Karpas-422 (cell line): Measurements from ENCODE around the gene CANT1. TPM values are rescaled to one million over a fixed set of nuclear protein-coding genes. Genes with fewer than 3 reads are reported as not detected.
A peak's percentile ranks its signal among the peaks of the same experiment; 100 is the strongest.

Experiments
- DNase-seq: peaks from one replicate; pipeline ENCODE4 v3.0.0-alpha.2; 2015
- H2AFZ ChIP-seq: fragments of 200-600 bp; sonication (generic); 2 replicates; pipeline ENCODE4 v1.6.1; 2014; ENCODE audit warnings: antibody characterized with exemption, low read length, mixed read lengths
- H3K27ac ChIP-seq: fragments of 200-600 bp; sonication (generic); 2 replicates; pipeline ENCODE4 v1.5.1; 2014; ENCODE audit warnings: mild to moderate bottlenecking, low read length, moderate library complexity
- H3K27me3 ChIP-seq: fragments of 200-600 bp; sonication (generic); 2 replicates; pipeline ENCODE4 v1.6.1; 2014; ENCODE audit warnings: low read length, mixed read lengths
- H3K36me3 ChIP-seq: fragments of 200-600 bp; sonication (generic); 2 replicates; pipeline ENCODE4 v1.6.1; 2014; ENCODE audit warnings: low read length, mixed read lengths; ENCODE audit not compliant: insufficient read depth
- H3K4me1 ChIP-seq: fragments of 200-600 bp; sonication (generic); 2 replicates; pipeline ENCODE4 v1.6.1; 2014; ENCODE audit warnings: mild to moderate bottlenecking, low read length, mixed read lengths
- H3K4me2 ChIP-seq: fragments of 200-600 bp; sonication (generic); 2 replicates; pipeline ENCODE4 v1.6.1; 2014; ENCODE audit warnings: low read length, low read depth, mild to moderate bottlenecking; ENCODE audit not compliant: poor library complexity, severe bottlenecking
- H3K4me3 ChIP-seq: fragments of 200-600 bp; sonication (generic); 2 replicates; pipeline ENCODE4 v1.5.1; 2014; ENCODE audit warnings: mild to moderate bottlenecking, antibody characterized with exemption, low read length, mixed read lengths
- H3K79me2 ChIP-seq: fragments of 200-600 bp; sonication (generic); 2 replicates; pipeline ENCODE4 v1.6.1; 2014; ENCODE audit warnings: mild to moderate bottlenecking, low read length, mixed read lengths
- H3K9ac ChIP-seq: fragments of 200-600 bp; sonication (generic); 2 replicates; pipeline ENCODE4 v1.6.0; 2014; ENCODE audit warnings: low read length
- H3K9me2 ChIP-seq: fragments of 200-600 bp; sonication (generic), shearing (Covaris generic); replicated peaks from 2 replicates; pipeline ENCODE4 v1.6.0; 2014; ENCODE audit warnings: mild to moderate bottlenecking, low read length, moderate library complexity; ENCODE audit not compliant: insufficient read depth
- H3K9me3 ChIP-seq: fragments of 300-700, 200-600 bp; sonication (generic); 2 replicates; pipeline ENCODE4 v1.6.1; 2014; ENCODE audit warnings: low read length, mixed read lengths
- H4K20me1 ChIP-seq: fragments of 200-600 bp; sonication (generic); 2 replicates; pipeline ENCODE4 v1.6.1; 2014; ENCODE audit warnings: mild to moderate bottlenecking, antibody characterized with exemption, low read length, low read depth; ENCODE audit not compliant: insufficient read depth
- total RNA-seq: library from RNA; depleted of rRNA; stranded (reverse); fragments of >200 nt; shearing (Covaris generic); gene quantifications from 2 replicates; pipeline ENCODE4 v1.2.3, GENCODE V29; 2014; ENCODE audit warnings: low replicate concordance; rRNA removed

Gene CANT1
- total RNA-seq, result 22.7 and 27.6 TPM in 2 replicates

DNA sequence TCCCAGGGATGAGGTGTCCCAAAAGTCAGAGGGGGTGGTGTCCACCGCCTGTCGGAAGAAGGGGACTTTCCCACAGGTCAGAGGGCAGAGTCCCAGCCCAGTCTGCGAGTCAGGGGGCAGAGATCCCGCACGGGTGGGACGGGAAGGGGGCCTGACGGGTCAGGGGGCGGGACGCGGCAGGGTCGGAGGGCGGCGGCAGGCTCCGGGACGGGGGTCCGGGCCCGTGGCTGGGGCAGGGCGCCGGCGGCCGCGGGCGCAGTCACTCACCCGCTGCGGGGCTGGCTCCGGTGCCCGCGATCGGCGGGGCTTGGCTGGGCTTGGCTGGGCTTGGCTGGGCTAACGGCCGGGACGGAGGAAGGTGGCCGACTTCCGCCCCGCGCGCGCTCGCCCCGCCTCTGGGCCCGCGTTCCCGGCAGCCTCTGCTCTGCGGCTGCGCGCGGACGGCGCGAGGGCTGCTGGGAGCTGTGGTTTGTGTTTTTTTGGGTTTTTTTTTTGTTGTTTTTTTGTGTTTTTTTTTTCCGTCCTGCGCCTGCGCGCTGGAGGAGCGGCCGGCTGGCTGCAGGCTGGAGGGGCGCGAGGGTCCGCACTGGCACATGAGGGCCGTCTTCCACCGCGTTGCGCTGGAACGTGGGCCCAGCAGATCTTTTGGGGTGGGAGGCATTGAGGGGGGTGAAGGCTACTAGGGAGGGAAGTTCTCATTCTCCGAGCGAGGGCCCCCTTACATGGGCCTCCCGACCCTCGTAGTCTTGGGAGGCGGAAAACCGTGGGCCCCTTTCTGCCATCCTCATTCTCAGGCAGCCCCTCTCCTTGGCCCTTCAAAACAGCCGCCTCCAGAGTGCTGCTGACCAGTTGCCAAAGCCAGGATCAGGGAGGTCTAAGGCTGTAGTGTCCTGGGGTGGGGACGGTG, at the start of gene CANT1:
Gene CANT1, minus strand, starts transcription at position 368 of the 907 bp plus-strand sequence. CDS start 12,142 bp downstream, outside the sequence.
- peak; percentile 96 for DNase-seq

DNA sequence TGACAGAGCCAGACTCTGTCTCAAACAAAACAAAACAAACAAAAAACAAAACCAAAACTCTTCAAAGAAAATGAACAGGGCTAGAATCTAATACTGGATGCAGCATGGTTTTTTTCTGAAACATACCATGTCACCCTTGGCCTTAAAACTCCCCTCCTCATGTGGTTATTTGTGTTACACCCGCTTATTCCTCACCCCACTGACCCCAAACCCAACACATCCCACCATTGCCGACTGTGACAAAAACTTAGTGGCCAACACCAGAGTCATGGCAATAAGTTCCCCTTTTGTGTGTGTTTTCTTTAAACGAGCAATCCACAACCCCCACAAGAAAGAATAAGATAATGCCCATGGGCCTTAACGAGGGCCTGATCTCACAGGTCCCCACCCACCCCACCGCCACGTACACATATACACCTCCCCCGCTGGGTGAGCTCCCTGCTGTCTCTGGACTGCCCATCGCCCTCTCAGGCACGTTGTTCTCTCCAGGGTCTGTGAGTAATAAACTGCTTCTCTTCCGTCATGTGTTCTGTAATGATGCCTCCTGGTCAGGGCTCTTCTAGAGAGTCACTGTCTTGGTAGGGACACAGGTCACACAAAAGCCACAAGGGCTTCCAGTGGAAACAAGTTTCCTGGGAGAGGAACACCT, 48.3 kb upstream of the CANT1 start:
- no peaks in the 10 kb centered on the region for H3K27me3 ChIP-seq
- H3K27ac ChIP-seq, result no peak overlapping the region
- H3K9me3 ChIP-seq, result no peaks in the 10 kb centered on the region
- H4K20me1 ChIP-seq, result no peaks in the 10 kb centered on the region
- H3K9ac ChIP-seq, result no peak overlapping the region
- no peaks in the 10 kb centered on the region for H3K9me2 ChIP-seq
- H3K36me3 ChIP-seq, result no peaks in the 10 kb centered on the region
- H3K4me2 ChIP-seq, result no peak overlapping the region
- H3K4me1 ChIP-seq, result no peaks in the 10 kb centered on the region
- no peaks in the 10 kb centered on the region for H3K79me2 ChIP-seq
- H2AFZ ChIP-seq, result no peak overlapping the region
- no peak overlapping the region for H3K4me3 ChIP-seq
- DNase-seq, result no peak

More for the DNA sequence above, at the start of gene CANT1:
- Histone ChIP-seq H3K9me2 (no peaks in the 10 kb centered on the region), H3K79me2 (peaks cover 45% of the 10 kb centered on the region), H3K4me2 (peak within 1 kb of the TSS; percentile 76), H2AFZ (peak within 1 kb of the TSS; percentile 98), H3K27ac (peak within 1 kb of the TSS; percentile 52), H3K27me3 (no peaks in the 10 kb centered on the region; the same call in 1 of the 2 replicates), H3K9ac (peak within 1 kb of the TSS; percentile 97), H4K20me1 (peaks cover 12% of the 10 kb centered on the region; the same call in 1 of the 2 replicates), H3K9me3 (peaks cover 8% of the 10 kb centered on the region), H3K4me3 (peak within 1 kb of the TSS; percentile 97), H3K4me1 (peaks cover 19% of the 10 kb centered on the region), H3K36me3 (no peaks in the 10 kb centered on the region)

GRCh38 chr17:79055197-79055596, 45.6 kb upstream of the CANT1 start:
- H3K79me2 ChIP-seq, result no peaks in the 10 kb centered on the region
- no peaks in the 10 kb centered on the region for H3K9me2 ChIP-seq
- no peak overlapping the region for H3K27ac ChIP-seq
- no peak overlapping the region for H2AFZ ChIP-seq
- H3K27me3 ChIP-seq, result no peaks in the 10 kb centered on the region
- H3K4me1 ChIP-seq, result no peaks in the 10 kb centered on the region
- no peaks in the 10 kb centered on the region for H3K36me3 ChIP-seq
- no peaks in the 10 kb centered on the region for H3K9me3 ChIP-seq
- no peak for DNase-seq
- no peak overlapping the region for H3K4me3 ChIP-seq
- H4K20me1 ChIP-seq, result no peaks in the 10 kb centered on the region
- H3K4me2 ChIP-seq, result no peak overlapping the region
- H3K9ac ChIP-seq, result no peak overlapping the region

DNA sequence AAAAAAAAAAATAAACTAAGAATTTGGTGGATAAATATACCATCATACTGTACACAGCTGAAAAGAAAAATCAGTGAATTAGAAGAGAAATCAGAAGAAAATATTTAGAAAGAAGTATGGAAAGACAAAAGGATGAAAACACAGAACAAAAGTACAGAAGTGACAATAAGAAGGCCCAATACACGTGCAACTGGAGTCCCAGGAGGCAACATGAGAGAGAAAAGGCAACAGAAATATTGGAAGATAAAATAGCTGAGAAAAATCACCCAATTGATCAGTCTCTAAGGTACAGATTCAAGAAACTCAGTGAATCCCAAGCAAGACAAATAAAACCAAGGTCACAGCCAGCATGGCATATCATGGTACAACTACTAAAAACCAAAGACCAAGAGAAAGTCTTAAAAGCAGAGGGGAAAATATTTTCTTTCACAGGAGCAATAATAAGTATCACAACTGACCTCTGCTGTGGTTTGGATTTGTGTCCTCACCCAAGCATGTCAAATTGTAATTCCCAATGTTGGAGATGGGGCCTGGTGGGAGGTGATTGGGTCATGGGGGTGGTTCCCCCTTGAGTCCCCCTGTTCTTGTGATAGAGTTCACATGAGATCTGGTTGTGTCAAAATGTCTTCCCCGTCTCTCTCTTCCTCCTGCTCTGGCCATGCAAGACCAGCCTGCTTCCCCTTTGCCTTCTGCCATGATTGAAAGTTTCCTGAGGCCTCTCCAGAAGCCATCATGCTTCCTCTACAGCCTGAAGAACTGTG, 44.8 kb upstream of the CANT1 start:
- no peak overlapping the region for H3K4me3 ChIP-seq
- H3K27me3 ChIP-seq, result no peaks in the 10 kb centered on the region
- no peaks in the 10 kb centered on the region for H4K20me1 ChIP-seq
- no peak overlapping the region for H3K27ac ChIP-seq
- no peaks in the 10 kb centered on the region for H3K79me2 ChIP-seq
- H3K36me3 ChIP-seq, result no peaks in the 10 kb centered on the region
- no peak overlapping the region for H3K4me2 ChIP-seq
- no peak overlapping the region for H2AFZ ChIP-seq
- H3K9me2 ChIP-seq, result no peaks in the 10 kb centered on the region
- no peaks in the 10 kb centered on the region for H3K9me3 ChIP-seq
- no peak for DNase-seq
- H3K9ac ChIP-seq, result no peak overlapping the region
- no peaks in the 10 kb centered on the region for H3K4me1 ChIP-seq

DNA sequence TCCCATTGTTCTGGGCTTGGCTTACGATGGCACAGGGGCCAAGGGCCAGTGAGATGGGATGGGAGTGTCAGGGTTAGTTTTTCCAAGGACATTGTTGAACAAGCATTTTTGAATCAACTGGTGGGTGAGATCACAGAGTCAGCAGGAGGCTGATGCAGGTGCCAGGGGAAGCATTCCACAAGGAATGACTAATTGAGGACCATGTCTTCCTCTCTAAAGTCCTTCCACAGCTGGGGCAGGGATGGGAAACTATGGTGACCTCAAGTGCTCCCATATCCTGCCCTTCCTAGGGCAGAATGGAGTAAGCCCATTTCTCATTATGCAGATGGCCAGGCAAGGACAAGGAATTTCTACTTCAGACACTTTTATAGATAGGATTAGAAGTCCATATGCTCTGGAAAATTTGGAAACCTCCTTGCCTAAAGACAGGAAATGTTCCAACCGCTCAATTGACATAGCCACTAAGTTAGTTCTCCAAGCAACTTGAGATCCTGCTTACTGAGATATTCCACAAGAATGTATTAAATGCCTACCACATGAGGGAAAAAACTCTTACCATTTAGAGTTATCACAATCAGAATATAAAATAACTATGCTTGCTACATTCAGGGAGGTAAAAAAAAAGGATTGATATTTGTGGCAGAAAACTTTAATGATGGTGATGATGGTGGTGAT, 43.8 kb upstream of the CANT1 start:
- no peaks in the 10 kb centered on the region for H3K79me2 ChIP-seq
- no peaks in the 10 kb centered on the region for H3K4me1 ChIP-seq
- no peaks in the 10 kb centered on the region for H3K9me3 ChIP-seq
- no peak overlapping the region for H3K27ac ChIP-seq
- DNase-seq, result no peak
- no peaks in the 10 kb centered on the region for H3K9me2 ChIP-seq
- H4K20me1 ChIP-seq, result no peaks in the 10 kb centered on the region
- no peak overlapping the region for H2AFZ ChIP-seq
- H3K4me3 ChIP-seq, result no peak overlapping the region
- H3K4me2 ChIP-seq, result no peak overlapping the region
- no peaks in the 10 kb centered on the region for H3K36me3 ChIP-seq
- no peak overlapping the region for H3K9ac ChIP-seq
- no peaks in the 10 kb centered on the region for H3K27me3 ChIP-seq

DNA sequence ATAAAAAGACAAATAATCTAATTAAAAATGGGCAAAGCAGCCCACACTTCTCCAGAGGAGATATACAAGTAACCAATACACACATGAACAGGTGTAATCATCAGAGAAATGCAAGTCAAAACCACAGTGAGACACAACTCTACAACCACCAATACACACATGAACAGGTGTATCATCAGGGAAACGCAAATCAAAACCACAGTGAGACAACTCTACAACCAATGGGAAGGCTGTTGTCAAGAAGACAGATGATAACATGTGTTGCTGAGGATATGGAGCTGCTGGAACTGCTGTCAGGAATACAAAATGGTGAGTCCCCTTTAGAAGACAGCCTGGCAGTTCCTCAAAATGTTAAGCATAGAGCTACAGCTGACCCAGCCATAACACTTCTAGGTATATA, 42.6 kb upstream of the CANT1 start:
- DNase-seq, result no peak
- Histone ChIP-seq H3K27me3 (no peaks in the 10 kb centered on the region), H3K36me3 (no peaks in the 10 kb centered on the region), H3K9me2 (no peaks in the 10 kb centered on the region), H3K79me2 (no peaks in the 10 kb centered on the region), H2AFZ (no peak overlapping the region), H3K9me3 (no peaks in the 10 kb centered on the region), H4K20me1 (no peaks in the 10 kb centered on the region), H3K4me1 (no peaks in the 10 kb centered on the region), H3K4me3 (no peak overlapping the region), H3K4me2 (no peak overlapping the region), H3K9ac (no peak overlapping the region), H3K27ac (no peak overlapping the region)

DNA sequence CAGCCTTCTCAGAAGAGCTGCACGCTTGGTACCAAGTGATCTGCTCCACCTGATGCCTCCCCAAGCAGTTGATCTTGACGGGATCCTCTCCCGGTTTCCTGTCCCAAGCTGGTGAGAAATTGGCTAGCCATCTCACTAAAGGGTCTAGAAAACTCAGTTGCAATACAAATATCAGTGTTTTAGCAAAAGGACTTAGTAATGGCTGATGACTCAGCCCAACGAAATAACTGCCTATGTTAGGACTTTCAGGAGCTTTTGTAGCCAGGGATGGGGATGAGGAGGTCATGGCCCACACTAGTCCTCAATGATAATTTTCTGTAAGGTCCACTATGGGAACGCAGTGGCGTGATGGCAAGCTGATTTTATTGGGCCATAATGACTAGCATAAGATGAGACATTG, 41.7 kb upstream of the CANT1 start:
- Histone ChIP-seq H3K9me2 (no peaks in the 10 kb centered on the region), H3K4me2 (no peak overlapping the region), H3K27ac (no peak overlapping the region), H3K4me1 (no peaks in the 10 kb centered on the region), H3K9me3 (no peaks in the 10 kb centered on the region), H3K79me2 (no peaks in the 10 kb centered on the region), H2AFZ (no peak overlapping the region), H3K27me3 (no peaks in the 10 kb centered on the region), H4K20me1 (no peaks in the 10 kb centered on the region), H3K36me3 (no peaks in the 10 kb centered on the region), H3K9ac (no peak overlapping the region), H3K4me3 (no peak overlapping the region)
- DNase-seq, result no peak
